RWPE1 (cell line): ENCODE results near the gene FBXO34.

Experiments used
- CTCF ChIA-PET: fragments of 350-600 bp; sonication (Branson Sonifier 250); formaldehyde crosslinking; extraction: SDS; loops from one replicate; lab custom pipeline; 2021; lab: Yijun Ruan, JAX
- POLR2A ChIA-PET: fragments of 400-600 bp; formaldehyde crosslinking; extraction: SDS; loops from one replicate; lab custom pipeline; 2020; ENCODE audit warnings: antibody characterized with exemption; ENCODE audit not compliant: low non-redundant PET; lab: Yijun Ruan, JAX
- DNase-seq: peaks from one replicate; pipeline ENCODE4 v3.0.0; 2012; ENCODE audit warnings: low spot score
- H3K27ac ChIP-seq: fragments of 450-650 bp; 2 replicates; pipeline ENCODE4 v1.5.1; 2017
- TF ChIP-seq, protein P1 (sequence below): fragments of 450-650 bp; conservative IDR thresholded peaks from 2 replicates; pipeline ENCODE4 v1.5.1; 2017; ENCODE audit warnings: low read depth, mild to moderate bottlenecking

FBXO34 gene

DNA sequence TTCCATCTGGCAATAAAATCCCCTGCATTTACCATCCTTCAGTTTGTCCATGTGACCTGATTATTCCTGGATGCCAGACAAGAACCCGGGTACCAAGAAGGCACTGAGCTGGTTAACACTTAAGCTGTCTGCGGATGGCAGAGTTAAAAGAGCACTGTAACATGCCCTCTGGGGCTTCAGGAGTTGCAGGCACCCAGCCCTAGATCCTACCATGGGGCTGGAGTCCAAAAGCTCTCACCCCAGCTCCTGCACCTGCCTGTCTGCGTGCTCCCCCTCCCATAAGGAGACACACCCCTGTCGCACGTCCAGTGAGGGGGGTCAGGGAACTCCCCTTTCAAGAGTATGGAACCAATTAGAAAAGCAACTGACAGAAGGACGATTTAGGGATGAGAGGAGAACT is 14.6 kb upstream of the FBXO34 start:
- ChIA-PET CTCF (no interaction called here), POLR2A (no interaction called here)
- DNase-seq: no peak
- TF ChIP-seq, protein P1, sequence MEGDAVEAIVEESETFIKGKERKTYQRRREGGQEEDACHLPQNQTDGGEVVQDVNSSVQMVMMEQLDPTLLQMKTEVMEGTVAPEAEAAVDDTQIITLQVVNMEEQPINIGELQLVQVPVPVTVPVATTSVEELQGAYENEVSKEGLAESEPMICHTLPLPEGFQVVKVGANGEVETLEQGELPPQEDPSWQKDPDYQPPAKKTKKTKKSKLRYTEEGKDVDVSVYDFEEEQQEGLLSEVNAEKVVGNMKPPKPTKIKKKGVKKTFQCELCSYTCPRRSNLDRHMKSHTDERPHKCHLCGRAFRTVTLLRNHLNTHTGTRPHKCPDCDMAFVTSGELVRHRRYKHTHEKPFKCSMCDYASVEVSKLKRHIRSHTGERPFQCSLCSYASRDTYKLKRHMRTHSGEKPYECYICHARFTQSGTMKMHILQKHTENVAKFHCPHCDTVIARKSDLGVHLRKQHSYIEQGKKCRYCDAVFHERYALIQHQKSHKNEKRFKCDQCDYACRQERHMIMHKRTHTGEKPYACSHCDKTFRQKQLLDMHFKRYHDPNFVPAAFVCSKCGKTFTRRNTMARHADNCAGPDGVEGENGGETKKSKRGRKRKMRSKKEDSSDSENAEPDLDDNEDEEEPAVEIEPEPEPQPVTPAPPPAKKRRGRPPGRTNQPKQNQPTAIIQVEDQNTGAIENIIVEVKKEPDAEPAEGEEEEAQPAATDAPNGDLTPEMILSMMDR: no peak
- H3K27ac ChIP-seq: no peak overlapping the region

DNA sequence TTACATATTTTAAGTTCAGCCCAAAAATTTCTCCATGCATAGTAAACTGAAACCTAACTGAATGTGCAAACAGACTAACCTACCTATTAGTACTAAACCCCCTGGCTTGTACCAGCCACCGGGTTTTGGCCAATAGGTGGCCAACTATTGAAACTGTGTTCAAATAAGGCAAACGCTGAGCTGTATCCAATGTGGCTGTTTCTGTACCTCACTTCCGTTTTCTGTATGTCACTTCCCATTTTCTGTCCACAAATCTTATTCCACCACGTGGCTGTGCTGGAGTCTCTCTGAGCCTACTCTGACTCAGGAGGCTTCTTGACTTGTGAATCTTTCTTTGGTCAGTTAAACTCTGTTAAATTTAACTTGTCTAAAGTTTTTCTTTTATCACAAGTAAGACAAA is 6.0 kb upstream of the FBXO34 start:
- H3K27ac ChIP-seq: no peak overlapping the region
- no peak for DNase-seq
- TF ChIP-seq, protein P1: no peak
- ChIA-PET POLR2A (no interaction called here), CTCF (no interaction called here)

DNA sequence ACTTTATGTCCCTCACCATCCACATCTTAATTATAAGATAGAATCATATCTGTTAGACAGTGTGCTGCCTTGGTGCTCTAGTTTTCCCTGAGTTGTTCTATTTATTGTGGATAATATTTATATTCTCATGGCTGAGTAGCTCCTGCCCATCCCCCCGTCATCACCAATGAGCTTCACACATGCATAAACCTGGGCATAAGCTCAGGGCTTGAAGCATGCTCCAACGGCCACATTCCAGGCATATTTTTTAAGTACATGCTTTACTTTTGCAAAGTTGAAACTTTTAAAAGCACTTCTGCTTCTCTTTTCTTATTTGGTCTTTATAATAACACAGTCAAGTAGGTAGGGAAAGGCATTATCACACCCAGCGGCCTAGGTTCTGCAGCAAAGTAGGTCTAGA is 3.4 kb upstream of the FBXO34 start:
- H3K27ac ChIP-seq: no peak overlapping the region
- TF ChIP-seq, protein P1: no peak
- DNase-seq: no peak
- POLR2A ChIA-PET: no interaction called here
- CTCF ChIA-PET: no interaction called here

DNA sequence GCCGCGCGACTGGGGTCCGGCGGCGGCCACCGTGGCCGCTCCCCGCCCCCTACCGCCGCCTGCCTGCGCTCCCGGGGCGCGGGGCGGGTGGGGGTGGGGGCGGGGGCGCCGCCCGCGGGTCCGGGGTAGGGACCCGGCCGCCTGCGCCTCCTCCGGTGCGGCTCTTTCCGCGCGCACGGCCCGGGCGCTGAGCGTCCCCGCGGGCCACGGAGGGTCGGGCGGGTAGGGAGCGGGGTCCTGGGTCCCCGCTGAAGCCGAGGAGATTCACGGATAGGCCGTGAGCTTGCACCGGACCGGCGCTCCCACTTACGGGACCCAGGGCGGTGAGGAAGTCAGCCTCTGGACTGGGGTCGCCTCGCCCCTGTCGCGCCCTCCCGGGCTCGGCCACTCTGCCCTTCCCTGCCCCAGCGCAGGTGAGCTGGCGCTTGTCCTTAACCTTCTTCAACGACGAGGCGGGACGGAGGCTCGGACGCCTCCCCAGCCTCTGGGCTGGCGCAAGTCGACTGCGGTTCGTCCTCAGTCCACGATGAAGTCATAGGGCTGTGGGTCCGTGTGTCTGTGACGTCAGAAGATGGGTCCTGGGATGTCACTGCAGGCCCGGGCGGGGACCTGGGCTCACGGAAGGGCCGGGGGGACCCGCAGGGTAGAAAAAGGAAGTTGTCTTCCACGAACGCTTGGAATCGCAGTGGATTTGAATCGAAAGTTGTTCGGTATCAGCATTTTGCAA is 514 bp downstream of the FBXO34 start:
- CTCF ChIA-PET: interaction anchor here (0.5 to 1.5 kb wide), 7 partner anchors 28 to 673 kb away, joined by 3 to 5 read pairs (median 4); no protein-coding TSS in a partner anchor
- POLR2A ChIA-PET: interaction anchor here (0.6 kb wide), 1 partner anchor 83 kb away, joined by 3 read pairs; no protein-coding TSS in a partner anchor
- peak overlapping the region; percentile 83 for H3K27ac ChIP-seq
- TF ChIP-seq, protein P1: no peak
- DNase-seq: peak; percentile 83

DNA sequence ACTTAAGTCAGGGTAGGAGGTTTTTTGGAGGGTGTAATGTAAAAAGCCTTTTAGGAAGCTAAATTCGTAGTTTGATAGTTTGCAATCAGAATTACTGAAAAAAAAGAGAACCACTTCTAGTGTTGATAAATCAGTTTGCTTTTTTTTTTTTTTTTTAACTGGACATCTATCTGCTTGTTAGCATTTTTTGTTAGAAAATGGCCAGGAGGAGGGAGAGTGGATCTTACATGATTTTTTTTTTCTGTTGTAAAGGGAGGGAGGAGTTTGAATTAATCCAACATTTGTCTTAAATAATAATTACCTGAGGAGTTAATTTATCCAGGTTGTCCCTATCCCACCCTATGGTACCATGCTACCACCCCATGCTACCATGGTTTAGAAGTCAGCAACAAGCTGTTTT is 1.2 kb downstream of the FBXO34 start:
- no peak for DNase-seq
- TF ChIP-seq, protein P1: no peak
- ChIA-PET CTCF (interaction anchor here (1.3 kb wide), 1 partner anchor 162 kb away, joined by 4 read pairs; no protein-coding TSS in a partner anchor), POLR2A (interaction anchor here (0.6 kb wide), 1 partner anchor 83 kb away, joined by 3 read pairs; no protein-coding TSS in a partner anchor)
- H3K27ac ChIP-seq: peak overlapping the region; percentile 83

DNA sequence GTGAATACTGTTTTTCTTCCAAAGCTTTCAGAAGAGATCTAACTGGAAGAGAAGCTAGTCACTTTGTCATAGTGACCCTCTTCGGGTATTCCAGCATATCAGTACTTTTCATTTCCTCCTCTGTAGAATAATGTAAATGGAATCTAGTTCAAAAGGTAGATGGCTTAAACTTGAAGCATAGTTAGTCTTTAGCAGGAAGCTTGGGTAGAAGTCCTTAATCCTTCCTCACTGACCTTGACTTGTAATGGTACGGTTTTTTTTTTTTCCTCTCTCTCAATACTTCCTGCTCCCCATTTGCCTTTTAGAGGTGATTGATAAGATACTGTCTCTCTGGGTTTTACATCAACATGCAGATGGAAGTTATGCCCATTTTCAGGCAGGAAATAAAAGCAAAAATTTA is 1.7 kb downstream of the FBXO34 start:
- no peak for DNase-seq
- POLR2A ChIA-PET: no interaction called here

More for the DNA sequence above, 1.7 kb downstream of the FBXO34 start:
- CTCF ChIA-PET: interaction anchor here (1.3 kb wide), 1 partner anchor 162 kb away, joined by 4 read pairs; no protein-coding TSS in a partner anchor
- no peak overlapping the region for H3K27ac ChIP-seq
- TF ChIP-seq, protein P1: no peak
